ENCODE data around the gene DCHS1. TPM values are rescaled to one million over a fixed set of nuclear protein-coding genes. Genes with fewer than 3 reads are reported as not detected.

Gene DCHS1
- total and polyA plus RNA-seq, 10 of the 15 experiments (the other 5 are each of a cell fraction or from before 2014, with no cell fraction given), result 0.02 to 0.64 (median 0.18) TPM; not detected in 1

GRCh38 chr11:6607190-6607795, 48.3 kb downstream of the DCHS1 start:
- ChIA-PET POLR2A (interaction anchor here (0.5 to 7.2 kb wide), 12 partner anchors 9 to 372 kb away, joined by 3 to 85 read pairs (median 3); partner anchors contain the start of genes ARFIP2, FHIP1B, MRPL17 and TIMM10B), CTCF (interaction anchor here (0.9 to 3.6 kb wide), 6 partner anchors 11 to 228 kb away, joined by 3 to 26 read pairs (median 5); partner anchors contain the start of genes MRPL17 and TPP1), RAD21 (ENCODE audit: unreplicated experiment) (interaction anchor here (0.8 to 2.0 kb wide), 8 partner anchors 11 to 138 kb away, joined by 3 to 23 read pairs (median 4); partner anchors contain the start of genes MRPL17 and TPP1), SMC1A (ENCODE audit: uncharacterized antibody, unreplicated experiment) (interaction anchor here (1.2 to 6.2 kb wide), 5 partner anchors 11 to 138 kb away, joined by 3 to 57 read pairs (median 6); partner anchors contain the start of genes MRPL17 and TPP1)
- peak overlapping the region; percentile 23; the same call in 1 of the 2 replicates for H3K9ac ChIP-seq (ENCODE audit: control insufficient read depth, insufficient read depth, low read length)
- peaks cover 30% of the 10 kb centered on the region for H3K4me1 ChIP-seq (ENCODE audit: control insufficient read depth, insufficient read depth, low read length)
- TF ChIP-seq WRNIP1 (IDR thresholded peaks at IDR 0.05; ENCODE audit: borderline replicate concordance, low read depth, low read length) (no peak), E2F8 (IDR thresholded peaks at IDR 0.05; ENCODE audit: low read depth, partially characterized antibody) (no peak), CEBPB (IDR thresholded peaks at IDR 0.05; ENCODE audit: borderline replicate concordance in 1 of 2, low read depth in 2 of 2, low read length in 2 of 2) (no peak), MLLT1 (IDR thresholded peaks at IDR 0.05) (no peak), POLR2AphosphoS5 (IDR thresholded peaks at IDR 0.05; ENCODE audit: low read length) (no peak), TAF1 (IDR thresholded peaks at IDR 0.05; ENCODE audit: borderline replicate concordance, low read depth, low read length) (no peak), KLF5 (IDR thresholded peaks at IDR 0.05; ENCODE audit: partially characterized antibody) (no peak), SRF (IDR thresholded peaks at IDR 0.05; ENCODE audit: low read depth in 2 of 2, low read length in 2 of 2) (peak; percentile 78 to 95; a peak in 3 of 4 replicates), ETV6 (conservative IDR thresholded peaks at IDR 0.05 in 1 of 2, IDR thresholded peaks at IDR 0.05 in 1 of 2; ENCODE audit: borderline replicate concordance in 1 of 2, low read depth in 1 of 2) (no peak)
- TF ChIP-seq, protein P1, sequence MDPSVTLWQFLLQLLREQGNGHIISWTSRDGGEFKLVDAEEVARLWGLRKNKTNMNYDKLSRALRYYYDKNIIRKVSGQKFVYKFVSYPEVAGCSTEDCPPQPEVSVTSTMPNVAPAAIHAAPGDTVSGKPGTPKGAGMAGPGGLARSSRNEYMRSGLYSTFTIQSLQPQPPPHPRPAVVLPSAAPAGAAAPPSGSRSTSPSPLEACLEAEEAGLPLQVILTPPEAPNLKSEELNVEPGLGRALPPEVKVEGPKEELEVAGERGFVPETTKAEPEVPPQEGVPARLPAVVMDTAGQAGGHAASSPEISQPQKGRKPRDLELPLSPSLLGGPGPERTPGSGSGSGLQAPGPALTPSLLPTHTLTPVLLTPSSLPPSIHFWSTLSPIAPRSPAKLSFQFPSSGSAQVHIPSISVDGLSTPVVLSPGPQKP (IDR thresholded peaks at IDR 0.05; ENCODE audit: low read depth, low read length), result peak; percentile 3; the same call in 1 of the 2 replicates
- H3K79me2 ChIP-seq (ENCODE audit: control insufficient read depth, insufficient read depth, low read length), result peaks cover 72% of the 10 kb centered on the region
- no peaks in the 10 kb centered on the region for H4K20me1 ChIP-seq (ENCODE audit: control insufficient read depth, insufficient read depth)
- H3K27ac ChIP-seq (ENCODE audit: control insufficient read depth, insufficient read depth), result peak overlapping the region; percentile 88
- intact Hi-C loops (cut with micrococcal nuclease; ENCODE audit: unreplicated experiment), result loop anchor here (2.0 to 10.0 kb wide), 2 partner anchors 126 to 222 kb away; partner anchors contain the start of genes ARFIP2 and TIMM10B
- H2AFZ ChIP-seq (ENCODE audit: control insufficient read depth, low read depth, low read length), result no peak overlapping the region
- peak overlapping the region; percentile 19; the same call in 1 of the 2 replicates for H3K4me3 ChIP-seq
- peak overlapping the region; percentile 98 for H3K4me2 ChIP-seq (ENCODE audit: control insufficient read depth, insufficient read depth)
- no peak for FAIRE-seq
- H3K9me3 ChIP-seq (replicated peaks; ENCODE audit: control insufficient read depth, insufficient read depth, low read length), result no peaks in the 10 kb centered on the region
- ATAC-seq, result no peak
- H3K27me3 ChIP-seq (replicated peaks in 1 of 2; ENCODE audit: control insufficient read depth in 2 of 2, insufficient read depth in 2 of 2, low read length in 1 of 2), result no peaks in the 10 kb centered on the region
- no peak for DNase-seq (ENCODE audit: low read depth, low spot score)
- no TSS peak for BruUV-seq (replicated peaks)
- H3K36me3 ChIP-seq (ENCODE audit: control insufficient read depth in 2 of 2, insufficient read depth in 2 of 2, low read length in 1 of 2), result peaks cover 23 to 28% of the 10 kb centered on the region in 2 experiments
- in situ Hi-C loops (cut with MboI), result loop anchor here (5.0 kb wide), 1 partner anchor 125 kb away; the partner anchor contains the start of genes ARFIP2 and TIMM10B

Measured in GM12878 (cell line).